Right forelimb (tissue), 1 donor: ENCODE data around the gene TNFAIP8L1.
"Not testable (repeated sequence)": the region's sequence is repeated elsewhere in the genome, so short reads cannot be mapped to it uniquely, and the experiment has no call there.

Source experiments
- DNase-seq: peaks from one replicate; pipeline ENCODE4 v3.0.0-alpha.2; 2018

The TNFAIP8L1 gene

DNA sequence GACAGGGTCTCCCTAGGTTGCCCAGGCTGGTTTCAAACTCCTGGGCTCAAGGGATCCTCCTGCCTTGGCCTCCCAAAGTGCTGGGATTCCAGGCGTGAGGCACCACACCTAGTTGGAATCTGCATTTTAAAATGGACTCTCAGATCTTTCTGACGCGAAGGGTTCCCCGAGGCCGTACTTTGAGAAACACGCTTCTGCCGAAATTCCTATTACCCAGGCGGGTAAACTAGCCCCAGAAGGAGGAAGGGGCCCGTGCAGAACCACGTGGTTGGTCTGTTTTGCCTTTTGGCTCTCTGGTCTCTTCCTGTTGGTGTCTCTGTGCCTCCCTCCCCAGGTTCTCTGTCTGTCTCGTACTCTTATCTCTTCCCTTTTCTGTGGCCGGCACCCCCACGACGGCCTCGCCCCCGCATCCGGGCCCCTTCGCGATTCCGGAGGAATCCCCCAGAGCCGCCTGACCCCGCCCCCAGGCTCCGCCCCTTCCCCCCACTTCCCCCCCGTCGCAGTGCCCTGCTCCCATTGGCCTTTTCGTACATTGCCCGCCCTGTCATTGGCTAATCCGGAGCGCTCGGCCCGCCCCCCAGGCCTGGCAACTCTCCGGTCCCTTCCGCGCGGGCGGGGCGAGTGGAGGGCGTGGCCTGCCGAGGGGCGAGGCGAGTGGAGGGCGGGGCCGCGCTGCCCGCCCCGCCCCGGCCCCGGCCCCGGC, at the start of gene TNFAIP8L1:
TSS of gene TNFAIP8L1 (plus strand) at position 689 of the 703 bp plus-strand sequence. CDS start 12,354 bp downstream, outside the sequence.
- peak; percentile 98 for DNase-seq

DNA sequence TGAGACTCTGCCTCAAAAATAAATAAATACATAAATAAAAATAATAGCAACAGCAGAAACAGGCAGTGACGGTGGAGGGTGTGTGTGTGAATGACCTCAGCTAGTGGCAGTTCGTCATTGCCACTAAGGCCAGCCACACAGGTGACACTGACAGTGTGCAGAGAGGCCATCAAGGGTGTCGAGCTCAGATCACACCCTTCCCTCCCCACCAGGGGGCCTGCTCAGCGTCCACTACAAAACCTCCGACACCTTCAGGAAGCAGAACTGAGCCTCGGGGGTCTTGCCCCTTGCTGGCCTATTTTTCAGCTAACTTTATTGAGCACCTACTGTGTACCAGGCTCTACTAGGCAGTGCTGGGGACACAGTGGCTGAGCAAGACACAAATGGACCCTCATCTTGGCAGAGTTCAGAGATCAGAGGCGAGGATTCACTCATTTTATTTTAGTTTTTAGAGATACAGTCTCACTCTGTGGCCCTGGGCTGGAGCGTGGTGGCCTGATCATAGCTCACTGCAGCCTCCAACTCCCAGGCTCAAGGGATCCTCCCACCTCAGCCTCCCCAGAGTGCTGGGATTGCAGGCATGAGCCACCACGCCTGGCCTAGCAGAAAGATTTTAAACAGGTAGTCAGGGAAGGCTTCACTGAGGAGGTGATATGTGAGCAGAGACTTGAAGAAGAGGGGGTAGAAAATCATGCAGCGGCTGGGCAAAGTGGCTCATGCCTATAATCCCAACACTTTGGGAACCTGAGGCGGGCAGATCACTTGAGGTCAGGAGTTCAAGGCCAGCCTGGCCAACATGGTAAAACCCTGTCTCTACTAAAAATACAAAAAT, 49.5 kb upstream of the TNFAIP8L1 start:
- DNase-seq = no peak

DNA sequence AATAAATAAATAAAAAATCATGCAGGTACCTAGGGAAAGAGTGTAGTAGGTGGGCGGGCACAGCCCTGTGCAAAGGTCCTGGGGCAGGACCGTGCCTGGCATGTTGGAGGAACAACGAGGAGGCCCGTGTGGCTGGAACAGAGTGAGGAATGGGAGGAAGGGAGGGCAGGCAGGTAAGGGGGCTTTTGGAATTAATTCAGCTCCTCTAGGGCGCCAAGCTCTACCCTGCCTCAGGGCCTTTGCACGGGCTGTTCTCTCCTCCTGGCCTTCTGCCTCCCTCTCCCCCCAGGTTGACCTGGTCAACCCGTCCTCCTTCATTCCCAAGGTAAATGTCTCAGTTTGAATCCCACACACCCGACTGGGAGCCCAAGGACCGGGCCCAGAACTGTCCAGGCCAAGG, 48.8 kb upstream of the TNFAIP8L1 start:
- no peak for DNase-seq

DNA sequence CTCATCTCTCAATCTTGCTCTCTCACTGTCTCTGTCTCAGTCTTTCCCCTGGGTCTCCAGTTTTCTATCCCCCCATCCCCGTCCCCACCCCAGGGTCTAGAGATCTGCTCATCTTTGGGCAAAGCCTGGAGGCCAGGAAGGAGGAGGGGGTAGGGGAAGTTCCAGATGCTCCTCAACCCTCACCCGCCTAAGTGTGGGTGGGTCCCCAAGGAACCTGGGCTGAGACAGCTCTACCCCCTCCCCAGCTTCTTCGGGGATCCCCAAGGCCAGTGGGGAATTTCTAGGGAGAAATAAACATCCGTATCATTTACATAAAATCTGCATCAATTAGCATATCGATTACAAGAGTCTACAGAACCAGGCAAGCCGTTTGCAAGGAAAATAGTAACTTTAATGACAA, 48.0 kb upstream of the TNFAIP8L1 start:
- DNase-seq = no peak

DNA sequence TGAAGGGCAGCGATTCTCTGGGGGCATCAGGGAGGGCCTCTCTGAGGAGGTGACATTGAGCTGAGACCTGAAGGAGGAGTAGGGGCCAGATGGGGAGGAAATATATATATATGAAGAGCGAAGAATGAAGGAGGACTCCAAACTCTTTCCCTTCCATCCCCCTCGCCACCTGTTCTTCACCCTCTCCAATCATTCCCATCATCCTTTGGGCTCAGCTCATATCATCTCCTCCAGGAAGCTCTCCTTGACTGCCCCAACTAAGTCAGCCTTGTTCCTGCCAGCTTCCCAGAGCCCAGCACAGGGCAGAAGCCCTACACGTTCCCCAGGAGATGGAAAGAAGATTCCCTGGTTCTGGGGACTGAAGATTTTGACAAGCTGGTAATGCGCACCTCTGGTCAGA, 46.9 kb upstream of the TNFAIP8L1 start:
- DNase-seq = no peak

DNA sequence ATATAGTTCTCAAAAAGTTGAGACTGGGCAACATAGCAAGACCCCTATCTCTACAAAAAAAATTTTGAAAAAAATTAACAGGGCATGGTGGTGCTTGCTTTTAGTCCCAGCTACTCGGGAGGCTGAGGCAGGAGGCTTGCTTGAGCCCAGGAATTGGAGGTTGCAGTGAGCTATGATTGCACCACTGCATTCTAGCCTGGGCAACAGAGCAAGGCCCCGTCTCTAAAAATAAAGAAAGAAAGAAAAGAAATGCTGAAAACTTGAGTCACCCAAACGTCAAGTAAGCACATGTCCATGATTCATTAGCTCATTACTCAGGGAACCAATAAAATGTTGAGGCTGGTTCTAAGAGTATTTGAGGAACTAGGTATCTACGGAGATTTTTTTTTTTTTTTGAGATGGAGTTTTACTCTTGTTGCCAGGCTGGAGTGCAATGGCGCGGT, 45.9 kb upstream of the TNFAIP8L1 start:
- DNase-seq = no peak

DNA sequence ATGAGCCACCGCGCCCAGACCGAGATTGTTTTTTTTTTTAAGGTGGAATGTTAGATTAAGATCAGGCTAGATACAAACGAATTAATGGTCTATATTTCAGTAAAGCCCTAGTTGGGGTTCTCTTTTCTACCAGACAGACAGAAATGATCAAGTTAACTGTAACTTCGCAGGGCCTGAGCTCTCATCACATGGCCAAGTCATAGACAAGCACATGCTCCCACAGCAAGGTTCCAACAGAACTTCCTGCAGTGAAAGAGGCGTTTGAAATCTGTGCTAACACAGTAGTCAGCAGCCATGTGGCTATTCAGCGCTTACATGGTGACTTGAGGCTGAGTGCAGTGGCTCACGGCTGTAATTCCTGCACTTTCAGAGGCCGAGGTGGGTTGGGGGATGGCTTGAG, 45.1 kb upstream of the TNFAIP8L1 start:
- DNase-seq = no peak

DNA sequence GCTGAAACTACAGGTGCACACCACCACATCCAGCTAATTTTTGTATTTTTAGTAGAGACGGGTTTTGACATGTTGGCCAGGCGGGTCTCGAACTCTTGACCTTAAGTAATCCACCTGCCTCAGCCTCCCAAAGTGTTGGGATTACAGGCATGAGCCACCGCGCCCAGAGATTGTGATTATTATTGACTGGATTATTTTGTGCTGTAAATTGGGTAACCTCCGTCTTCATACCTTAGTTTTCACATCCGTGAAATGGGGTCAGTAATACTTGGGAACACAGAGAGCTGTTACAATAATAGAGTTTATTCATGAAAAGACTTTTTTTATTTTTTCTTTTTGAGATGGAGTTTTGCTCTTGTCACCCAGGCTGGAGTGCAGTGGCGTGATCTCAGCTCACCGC, 44.2 kb upstream of the TNFAIP8L1 start:
- not testable (repeated sequence) for DNase-seq

DNA sequence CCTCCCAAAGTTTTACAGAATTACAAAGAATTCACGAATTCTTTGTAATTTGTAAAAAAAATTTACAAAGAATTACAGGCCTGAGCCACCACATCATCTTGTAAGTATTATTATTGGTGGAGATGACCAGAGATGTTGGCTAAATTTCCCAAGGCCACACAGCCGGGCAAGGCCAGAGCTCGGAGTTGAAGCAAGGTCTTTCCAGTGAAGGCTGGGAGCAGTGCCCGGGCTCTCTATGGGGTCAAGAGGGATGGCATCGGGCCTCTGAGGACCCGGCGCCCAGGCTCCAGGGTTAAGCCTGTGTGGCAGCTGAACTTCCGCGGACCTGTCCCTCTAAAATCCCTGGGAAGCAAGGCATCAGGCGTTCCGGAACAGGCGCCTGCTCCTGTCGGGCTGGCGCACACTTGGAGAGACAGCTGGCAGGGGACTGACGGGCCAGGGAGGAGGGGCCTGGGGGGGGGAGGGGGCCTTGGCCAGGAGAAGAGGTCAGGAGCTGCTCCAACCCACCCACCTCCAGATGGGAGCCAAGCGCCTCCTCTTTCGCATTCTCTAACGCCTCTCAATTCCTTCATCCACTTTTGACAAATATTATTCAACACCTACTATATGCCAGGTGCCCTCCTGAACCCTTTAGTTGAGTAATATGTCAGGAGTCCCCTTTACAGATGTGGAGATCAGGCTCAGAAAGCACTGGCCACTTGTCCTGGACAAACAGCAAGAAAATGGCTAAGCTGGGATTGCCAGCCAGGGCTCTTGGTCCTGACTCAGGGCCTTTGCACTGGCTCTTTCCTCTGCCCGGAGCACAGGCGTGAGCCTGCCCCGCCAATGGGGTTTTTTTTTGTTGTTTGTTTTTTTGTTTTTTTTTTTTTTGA, 43.0 kb upstream of the TNFAIP8L1 start:
- DNase-seq = peak; percentile 56

DNA sequence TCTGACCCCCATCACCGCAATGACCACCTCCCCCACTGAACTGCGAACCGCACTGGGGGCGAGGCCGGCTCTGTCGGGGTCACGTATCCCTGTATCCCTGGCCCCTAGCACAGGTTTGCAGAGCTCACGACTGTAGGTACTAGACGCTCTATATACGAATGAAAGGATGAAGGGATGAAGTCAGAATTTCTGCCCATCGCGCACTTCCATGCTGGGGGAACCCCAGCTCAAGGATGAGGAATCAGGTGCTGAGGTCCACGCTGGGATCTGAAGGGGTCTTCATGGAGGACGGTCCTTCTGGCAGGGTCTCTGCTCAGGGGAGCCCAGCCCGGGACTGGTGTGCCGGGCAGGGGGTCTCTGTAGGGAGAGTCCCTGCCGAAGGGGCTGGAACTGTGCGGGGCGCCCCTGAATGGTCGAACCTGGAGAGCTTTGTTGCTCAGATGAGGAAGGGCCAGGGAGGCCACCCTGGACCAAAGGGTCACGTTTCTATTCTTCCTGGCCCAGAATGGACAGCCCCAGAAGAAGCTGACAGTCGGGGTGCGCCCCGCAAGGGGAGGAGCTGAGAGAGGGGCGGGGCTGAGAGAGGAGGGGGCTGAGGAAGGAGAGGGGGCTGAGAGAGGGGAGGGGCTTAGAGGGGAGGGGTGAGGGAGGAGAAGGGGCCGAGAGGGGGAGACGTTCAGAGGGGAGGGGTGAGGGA, 41.9 kb upstream of the TNFAIP8L1 start:
- DNase-seq = no peak

DNA sequence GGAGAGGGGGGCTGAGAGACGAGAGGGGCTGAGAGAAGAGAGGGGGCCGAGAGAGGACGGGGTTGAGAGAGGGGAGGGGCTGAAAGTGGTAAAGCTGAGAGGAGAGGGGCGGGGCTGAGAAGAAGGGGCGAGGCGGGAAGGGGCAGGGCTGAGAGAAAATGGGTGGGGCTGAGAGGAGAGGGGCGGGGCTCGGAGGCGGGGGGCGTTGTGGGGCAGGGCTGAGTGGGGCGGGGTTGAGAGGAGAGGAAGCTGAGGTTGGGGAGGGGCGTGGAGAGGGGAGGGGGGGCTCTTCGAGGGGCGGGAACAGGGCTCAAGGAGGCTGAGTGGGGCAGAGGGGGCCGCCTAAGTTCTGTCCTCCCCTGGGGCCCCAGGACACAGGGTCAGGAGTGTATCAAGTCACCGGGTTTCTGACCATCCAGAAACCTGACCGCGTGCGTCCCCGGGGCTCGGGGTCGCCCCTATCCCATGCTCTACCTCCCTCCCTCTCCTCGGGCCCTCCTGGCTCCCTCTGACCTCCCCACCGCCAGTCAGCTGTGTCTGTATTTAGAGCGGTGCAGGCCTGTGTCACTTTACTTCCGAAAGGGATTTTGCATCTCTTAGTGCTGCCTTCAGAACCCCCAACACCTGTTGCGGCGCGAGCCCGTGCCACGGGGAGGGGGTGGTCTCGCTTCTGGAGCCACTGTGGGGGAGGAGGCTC, 41.2 kb upstream of the TNFAIP8L1 start:
- peak; percentile 56 for DNase-seq

DNA sequence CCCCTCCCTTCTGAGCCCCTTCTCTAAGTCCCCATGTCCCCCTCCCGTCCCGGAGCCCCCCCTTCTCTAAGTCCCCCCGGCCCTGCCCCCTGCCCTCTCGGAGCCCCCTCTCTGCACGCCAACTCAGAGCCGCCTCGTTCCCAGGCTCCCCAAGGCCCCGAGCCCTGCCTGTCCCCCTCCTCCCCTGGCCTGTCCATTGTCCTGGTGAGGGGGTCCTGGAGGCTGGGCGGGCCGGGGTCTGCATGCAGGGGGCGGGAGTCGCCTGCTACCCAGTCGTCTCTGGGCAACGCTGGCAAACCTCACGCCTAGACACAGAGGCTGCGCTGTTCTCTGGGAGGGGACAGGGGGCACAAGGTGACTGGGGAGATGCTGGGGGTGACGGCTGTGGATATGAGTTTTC, 40.6 kb upstream of the TNFAIP8L1 start:
- no peak for DNase-seq

DNA sequence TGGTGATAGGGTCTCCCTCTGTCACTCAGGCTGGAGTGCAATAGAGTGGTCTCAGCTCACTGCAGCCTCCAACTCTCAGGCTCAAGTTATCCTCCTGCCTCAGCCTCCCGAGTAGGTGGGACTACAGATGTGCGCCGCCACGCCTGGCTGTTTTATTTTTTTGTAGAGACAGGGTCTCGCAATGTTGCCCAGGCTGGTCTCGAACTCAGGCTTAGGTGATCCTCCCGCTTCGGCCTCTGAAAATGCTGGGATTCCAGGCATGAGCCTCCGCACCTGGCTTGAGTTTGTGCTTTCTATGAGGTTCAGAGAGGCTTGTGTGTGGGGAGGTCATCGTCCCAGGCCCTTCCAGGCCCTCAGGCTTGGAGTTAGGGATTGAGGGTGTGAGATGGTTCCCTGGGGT, 39.2 kb upstream of the TNFAIP8L1 start:
- DNase-seq = no peak

DNA sequence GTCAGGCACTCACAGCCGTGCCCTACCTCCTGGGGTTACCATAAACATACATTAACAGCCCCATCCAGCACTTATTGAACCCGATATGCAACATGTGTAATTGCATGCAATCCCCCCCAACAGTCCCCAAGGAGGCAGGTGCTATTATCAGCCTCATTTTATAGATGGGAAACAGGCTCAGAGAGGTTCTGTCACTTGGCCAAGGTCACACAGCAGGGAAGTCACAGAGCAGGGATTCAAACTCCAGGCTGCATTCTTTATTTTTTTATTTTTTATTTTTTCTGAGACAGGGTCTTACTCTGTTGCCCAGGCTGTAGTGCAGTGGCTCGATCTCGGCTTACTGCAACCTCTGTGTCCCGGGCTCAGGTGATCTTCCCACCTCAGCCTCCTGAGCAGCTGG, 38.4 kb upstream of the TNFAIP8L1 start:
- DNase-seq = no peak

DNA sequence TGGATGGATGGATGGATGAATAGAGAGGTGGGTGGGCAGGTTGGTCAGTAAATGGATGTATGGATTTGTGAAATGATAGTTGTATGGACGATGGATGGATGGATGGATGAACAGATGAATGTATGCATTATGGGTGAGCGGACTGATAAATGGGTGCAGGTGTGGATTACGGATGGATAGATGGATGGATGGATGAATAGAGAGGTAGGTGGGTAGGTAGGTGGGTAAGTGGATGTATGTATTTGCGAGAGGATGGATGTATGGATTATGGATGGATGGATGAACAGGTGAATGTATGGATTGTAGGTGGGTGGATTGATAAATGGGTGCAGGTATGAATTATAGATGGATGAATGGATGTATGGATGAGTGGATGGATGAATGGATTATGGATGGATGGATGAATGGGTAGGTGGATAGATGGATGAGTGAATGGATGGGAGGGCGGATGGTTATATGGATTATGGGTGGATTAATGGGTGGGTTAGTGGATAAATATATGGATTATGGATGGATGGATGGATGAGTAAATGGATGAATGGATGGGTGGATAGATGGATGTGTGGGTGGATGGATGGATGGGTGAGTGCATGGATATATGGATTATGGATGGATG, 37.0 kb upstream of the TNFAIP8L1 start:
- no peak for DNase-seq

DNA sequence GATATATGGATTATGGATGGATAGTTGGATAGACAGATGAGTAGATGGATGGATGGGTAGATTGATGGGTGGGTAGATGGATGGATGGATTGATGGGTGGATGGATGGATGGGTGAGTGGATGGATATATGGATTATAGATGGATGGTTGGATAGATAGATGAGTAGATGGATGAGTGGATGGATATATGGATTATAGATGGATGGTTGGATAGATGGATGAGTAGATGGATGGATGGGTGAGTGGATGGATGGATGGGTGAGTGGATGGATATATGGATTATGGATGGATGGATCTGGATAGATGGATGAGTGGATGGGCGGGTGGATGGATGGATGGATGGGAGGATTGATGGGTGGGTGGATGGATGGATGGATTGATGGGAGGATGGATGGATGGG, 36.4 kb upstream of the TNFAIP8L1 start:
- DNase-seq = no peak

DNA sequence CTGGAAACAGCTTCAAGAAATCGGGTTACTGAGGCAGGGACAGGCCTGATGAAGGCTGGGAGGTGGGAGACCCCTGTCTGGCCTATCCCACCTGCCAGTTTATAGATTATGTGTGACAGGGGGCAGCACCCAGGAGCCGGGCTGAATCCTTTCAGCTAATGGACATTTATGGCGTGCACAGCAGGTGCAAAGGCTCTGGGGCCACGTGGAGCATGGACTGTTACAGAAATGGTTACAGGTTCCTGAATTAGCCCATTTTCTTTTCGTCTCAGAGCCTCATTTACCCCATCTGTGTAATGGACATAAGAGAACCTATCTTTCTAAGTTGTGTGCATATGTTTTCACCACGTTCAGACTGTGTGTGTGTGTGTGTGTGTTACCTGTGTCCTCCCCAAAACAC, 34.4 kb upstream of the TNFAIP8L1 start:
- DNase-seq = no peak

DNA sequence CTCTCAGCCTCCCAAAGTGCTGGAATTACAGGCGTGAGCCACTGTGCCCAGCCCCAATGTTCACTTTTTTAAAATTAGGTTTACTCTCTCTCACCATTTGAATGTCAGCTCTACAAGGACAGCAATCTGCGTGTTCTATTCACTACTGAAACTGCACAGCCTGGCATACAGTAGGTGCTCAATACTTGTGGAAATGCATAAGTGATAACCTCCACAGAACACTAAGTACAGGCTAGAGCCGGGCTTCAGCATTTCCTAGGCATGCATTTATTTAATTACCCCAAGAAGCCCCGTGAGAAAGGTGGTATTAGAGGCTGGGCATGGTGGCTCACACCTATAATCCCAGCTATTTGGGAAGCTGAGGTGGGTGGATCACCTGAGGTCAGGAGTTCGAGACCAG, 33.1 kb upstream of the TNFAIP8L1 start:
- no peak for DNase-seq

DNA sequence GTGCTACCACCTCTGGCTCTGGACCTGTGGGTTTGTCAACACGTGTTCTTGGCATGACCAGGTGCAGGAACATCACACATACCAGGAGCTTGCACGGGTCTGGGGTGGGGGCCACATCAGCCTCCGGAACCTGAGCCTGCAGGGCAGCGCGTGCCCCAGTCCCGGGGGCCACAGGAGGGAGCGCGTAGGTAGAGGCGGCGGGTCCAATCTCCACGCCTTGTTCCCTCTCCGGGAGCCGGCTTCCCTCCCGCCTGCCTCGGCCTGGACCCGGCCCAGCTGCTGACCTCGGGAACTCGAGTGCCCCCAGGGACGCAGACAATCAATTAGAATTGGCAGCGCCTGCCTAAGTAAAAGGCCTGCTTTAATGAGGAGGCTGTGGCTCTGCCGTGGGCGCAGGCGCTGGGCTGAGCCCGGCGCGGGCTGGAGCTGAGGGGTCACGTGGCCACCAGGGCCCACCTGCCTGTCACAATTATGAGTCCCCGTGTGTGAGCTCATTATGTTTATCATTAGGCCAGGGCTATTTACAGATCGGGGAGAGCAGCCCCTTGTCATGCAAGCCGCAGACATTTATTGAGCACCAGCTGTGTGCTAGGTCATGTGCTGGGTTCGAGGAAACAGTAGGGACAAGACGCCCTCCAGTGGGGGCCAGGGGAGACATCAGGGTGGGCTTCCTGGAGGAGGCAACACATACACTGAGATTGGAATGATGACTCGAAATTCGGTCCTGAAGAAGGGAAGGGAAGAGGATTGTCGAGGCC, 32.2 kb upstream of the TNFAIP8L1 start:
- DNase-seq = peak; percentile 77

DNA sequence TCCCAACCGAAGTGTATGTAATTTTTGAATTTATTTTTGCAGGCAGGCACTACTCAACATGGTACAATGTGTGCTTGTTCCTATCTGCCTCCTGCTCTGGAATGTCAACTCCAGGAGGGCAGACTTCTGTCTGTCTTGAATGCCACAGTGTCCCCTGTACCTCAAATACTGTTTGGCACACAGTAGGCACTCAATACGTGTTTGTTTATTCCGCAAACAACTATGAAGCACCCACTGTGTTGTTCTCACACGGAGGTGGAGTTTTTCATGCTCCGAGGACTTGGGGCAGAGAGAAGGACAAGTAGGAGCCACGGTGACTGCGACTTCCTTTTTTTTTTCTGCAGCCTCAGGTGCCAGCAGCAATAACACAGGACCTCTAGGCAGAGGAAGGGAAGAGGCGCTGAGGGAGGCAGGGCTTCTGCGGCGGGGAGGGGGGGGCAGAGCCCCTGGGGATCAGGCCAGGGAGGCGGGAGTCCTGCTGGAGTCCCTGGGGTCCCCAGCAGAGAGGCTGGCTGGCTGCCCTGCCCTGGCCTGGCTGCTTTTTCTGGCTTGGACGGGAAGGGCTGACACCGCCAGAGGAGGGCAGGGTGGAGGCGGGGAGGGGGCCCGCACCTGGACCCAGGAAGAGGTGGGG, 29.3 kb upstream of the TNFAIP8L1 start:
- DNase-seq = no peak
